ENCODE measurements around the gene CYP20A1.

- TF ChIP-seq CTCF (IDR thresholded peaks at IDR 0.05; ENCODE audit: low read depth, low read length, poor library complexity, severe bottlenecking): no peak
- TF ChIP-seq EZH2phosphoT487 (IDR thresholded peaks at IDR 0.05; ENCODE audit: borderline replicate concordance, low read length): no peak
These were observed 108.6 kb downstream of the CYP20A1 start for GRCh38 chr2:203347375-203347774.
